ENCODE results near the gene POLD3. TPM values are rescaled to one million over a fixed set of nuclear protein-coding genes. Genes with fewer than 3 reads are reported as not detected.

POLD3 gene
- total and polyA plus RNA-seq, 9 donors, result 9.8 to 16.9 (median 13.7) TPM

GRCh38 chr11:74684661-74685060 is 92.3 kb downstream of the POLD3 start:
- Histone ChIP-seq H3K36me3 (ENCODE audit: control insufficient read depth, insufficient read depth, low read length) (no peaks in the 10 kb centered on the region), H3K27me3 (ENCODE audit: control insufficient read depth, insufficient read depth, low read length) (peaks cover 13% of the 10 kb centered on the region), H3K4me1 (ENCODE audit: control insufficient read depth, insufficient read depth, low read length) (peaks cover 26% of the 10 kb centered on the region), H3K9me3 (replicated peaks; ENCODE audit: control insufficient read depth, low read depth, low read length) (no peaks in the 10 kb centered on the region), H3K4me3 (ENCODE audit: low read length) (no peak overlapping the region), H3K27ac (ENCODE audit: low read length) (no peak overlapping the region)
- 75% methylated on average over 1 of the region's 1 CpG for WGBS (ENCODE audit: insufficient coverage)
- no peak for DNase-seq

GRCh38 chr11:74685338-74685737 is 93.0 kb downstream of the POLD3 start:
- Histone ChIP-seq H3K4me3 (ENCODE audit: low read length) (no peak overlapping the region), H3K9me3 (replicated peaks; ENCODE audit: control insufficient read depth, low read depth, low read length) (no peaks in the 10 kb centered on the region), H3K4me1 (ENCODE audit: control insufficient read depth, insufficient read depth, low read length) (peaks cover 24% of the 10 kb centered on the region), H3K27ac (ENCODE audit: low read length) (no peak overlapping the region), H3K36me3 (ENCODE audit: control insufficient read depth, insufficient read depth, low read length) (no peaks in the 10 kb centered on the region), H3K27me3 (ENCODE audit: control insufficient read depth, insufficient read depth, low read length) (peaks cover 13% of the 10 kb centered on the region)
- DNase-seq, result no peak

GRCh38 chr11:74685905-74686304 is 93.5 kb downstream of the POLD3 start:
- H3K4me1 ChIP-seq (ENCODE audit: control insufficient read depth, insufficient read depth, low read length), result peaks cover 24% of the 10 kb centered on the region
- H3K27ac ChIP-seq (ENCODE audit: low read length), result no peak overlapping the region
- WGBS (ENCODE audit: insufficient coverage), result 67% methylated on average over 1 of the region's 3 CpGs
- DNase-seq, result peak; percentile 79
- no peaks in the 10 kb centered on the region for H3K36me3 ChIP-seq (ENCODE audit: control insufficient read depth, insufficient read depth, low read length)
- H3K9me3 ChIP-seq (replicated peaks; ENCODE audit: control insufficient read depth, low read depth, low read length), result no peaks in the 10 kb centered on the region
- H3K4me3 ChIP-seq (ENCODE audit: low read length), result no peak overlapping the region
- peaks cover 13% of the 10 kb centered on the region for H3K27me3 ChIP-seq (ENCODE audit: control insufficient read depth, insufficient read depth, low read length)

- Histone ChIP-seq H3K4me1 (ENCODE audit: control insufficient read depth, insufficient read depth, low read length) (peaks cover 17% of the 10 kb centered on the region), H3K4me3 (ENCODE audit: low read length) (no peak overlapping the region), H3K27me3 (ENCODE audit: control insufficient read depth, insufficient read depth, low read length) (peaks cover 13% of the 10 kb centered on the region), H3K36me3 (ENCODE audit: control insufficient read depth, insufficient read depth, low read length) (no peaks in the 10 kb centered on the region), H3K9me3 (replicated peaks; ENCODE audit: control insufficient read depth, low read depth, low read length) (no peaks in the 10 kb centered on the region), H3K27ac (ENCODE audit: low read length) (no peak overlapping the region)
- 85% methylated on average over 2 of the region's 4 CpGs for WGBS (ENCODE audit: insufficient coverage)
- no peak for DNase-seq
Measured at GRCh38 chr11:74686792-74687191, 94.4 kb downstream of the POLD3 start.

- no peak overlapping the region for H3K27ac ChIP-seq (ENCODE audit: low read length)
Measured at GRCh38 chr11:74687237-74688023, 95.0 kb downstream of the POLD3 start.

GRCh38 chr11:74689666-74690065 is 97.3 kb downstream of the POLD3 start:
- 85% methylated on average over 3 of the region's 4 CpGs for WGBS (ENCODE audit: insufficient coverage)
- H3K27ac ChIP-seq (ENCODE audit: low read length), result no peak overlapping the region
- H3K27me3 ChIP-seq (ENCODE audit: control insufficient read depth, insufficient read depth, low read length), result peaks cover 10% of the 10 kb centered on the region
- no peaks in the 10 kb centered on the region for H3K9me3 ChIP-seq (replicated peaks; ENCODE audit: control insufficient read depth, low read depth, low read length)
- DNase-seq, result no peak
- H3K36me3 ChIP-seq (ENCODE audit: control insufficient read depth, insufficient read depth, low read length), result no peaks in the 10 kb centered on the region
- H3K4me1 ChIP-seq (ENCODE audit: control insufficient read depth, insufficient read depth, low read length), result no peaks in the 10 kb centered on the region
- no peak overlapping the region for H3K4me3 ChIP-seq (ENCODE audit: low read length)

More at GRCh38 chr11:74687237-74688023, 95.0 kb downstream of the POLD3 start:
- peaks cover 11% of the 10 kb centered on the region for H3K27me3 ChIP-seq (ENCODE audit: control insufficient read depth, insufficient read depth, low read length)
- H3K36me3 ChIP-seq (ENCODE audit: control insufficient read depth, insufficient read depth, low read length), result no peaks in the 10 kb centered on the region
- no peak for DNase-seq
- H3K9me3 ChIP-seq (replicated peaks; ENCODE audit: control insufficient read depth, low read depth, low read length), result no peaks in the 10 kb centered on the region
- peaks cover 11% of the 10 kb centered on the region for H3K4me1 ChIP-seq (ENCODE audit: control insufficient read depth, insufficient read depth, low read length)
- no peak overlapping the region for H3K4me3 ChIP-seq (ENCODE audit: low read length)
- 72% methylated on average over 3 of the region's 6 CpGs for WGBS (ENCODE audit: insufficient coverage)

- WGBS (ENCODE audit: insufficient coverage), result no CpG with 5 or more reads among the region's 4 CpGs
- H3K4me3 ChIP-seq (ENCODE audit: low read length), result no peak overlapping the region
- H3K27ac ChIP-seq (ENCODE audit: low read length), result no peak overlapping the region
- H3K36me3 ChIP-seq (ENCODE audit: control insufficient read depth, insufficient read depth, low read length), result peaks cover 4% of the 10 kb centered on the region
- H3K4me1 ChIP-seq (ENCODE audit: control insufficient read depth, insufficient read depth, low read length), result peaks cover 7% of the 10 kb centered on the region
- H3K9me3 ChIP-seq (replicated peaks; ENCODE audit: control insufficient read depth, low read depth, low read length), result no peaks in the 10 kb centered on the region
- peaks cover 10% of the 10 kb centered on the region for H3K27me3 ChIP-seq (ENCODE audit: control insufficient read depth, insufficient read depth, low read length)
- no peak for DNase-seq
Measured at GRCh38 chr11:74691755-74692154, 99.4 kb downstream of the POLD3 start.

Other genes with a start within 250 kb of the POLD3 start
- 4.3 TPM for gene PGM2L1, start 194.1 kb upstream of the POLD3 start, total RNA-seq
- 1 to 10 TPM; 3.5 to 5.3 (median 4.4) TPM for gene PGM2L1, start 194.1 kb upstream of the POLD3 start, polyA plus RNA-seq (ENCODE audit: insufficient read depth in 1 of 8, insufficient read length in 8 of 8, low replicate concordance in 1 of 8)
- gene KCNE3, start 125.0 kb upstream of the POLD3 start, total RNA-seq, result 2.4 TPM
- 1 to 10 TPM; 1.2 to 3.7 (median 2.4) TPM for gene KCNE3, start 125.0 kb upstream of the POLD3 start, polyA plus RNA-seq (ENCODE audit: insufficient read depth in 1 of 8, insufficient read length in 8 of 8, low replicate concordance in 1 of 8)
- gene LIPT2, start 98.9 kb upstream of the POLD3 start, total RNA-seq, result 3.2 TPM
- gene LIPT2, start 98.9 kb upstream of the POLD3 start, polyA plus RNA-seq (ENCODE audit: insufficient read depth in 1 of 8, insufficient read length in 8 of 8, low replicate concordance in 1 of 8), result 1 to 10 TPM; 1.3 to 2.6 (median 2.3) TPM
- gene CHRDL2, start 138.8 kb downstream of the POLD3 start, total RNA-seq, result 0.49 TPM
- gene CHRDL2, start 138.8 kb downstream of the POLD3 start, polyA plus RNA-seq (ENCODE audit: insufficient read depth in 1 of 8, insufficient read length in 8 of 8, low replicate concordance in 1 of 8), result 1 to 10 TPM in 7 of 8 donors, under 1 TPM in 1; 0.82 to 5.3 (median 2.0) TPM
- 15.3 TPM for gene RNF169, start 156.3 kb downstream of the POLD3 start, total RNA-seq
- gene RNF169, start 156.3 kb downstream of the POLD3 start, polyA plus RNA-seq (ENCODE audit: insufficient read depth in 1 of 8, insufficient read length in 8 of 8, low replicate concordance in 1 of 8), result 10 to 100 TPM in 6 of 8 donors, 1 to 10 TPM in 2; 7.4 to 14.4 (median 11.3) TPM